Fibroblast of lung (primary cell): ENCODE results near the gene RYR2. TPM values are rescaled to one million over a fixed set of nuclear protein-coding genes. Genes with fewer than 3 reads are reported as not detected.

Experiments
- DNase-seq, 2 donors: peaks; one replicate each; pipeline versions ENCODE4 v3.0.0 to v3.0.0-alpha.2; 2010; ENCODE audit warnings: low read depth in 2 of 2
- H2AFZ ChIP-seq: 2 replicates; pipeline ENCODE4 v1.5.1; 2012; ENCODE audit warnings: low read length, control low read depth, inconsistent platforms
- H3K27ac ChIP-seq: 2 replicates; pipeline ENCODE4 v1.5.1; 2011; ENCODE audit warnings: low read length, control low read depth; ENCODE audit not compliant: insufficient read depth
- H3K27me3 ChIP-seq: 2 replicates; pipeline ENCODE4 v1.5.1; 2011; ENCODE audit warnings: mild to moderate bottlenecking, low read length; ENCODE audit not compliant: control insufficient read depth, insufficient read depth
- H3K36me3 ChIP-seq: 2 replicates; pipeline ENCODE4 v1.5.1; 2011; ENCODE audit warnings: low read length; ENCODE audit not compliant: control insufficient read depth, insufficient read depth
- H3K4me1 ChIP-seq: 2 replicates; pipeline ENCODE4 v1.5.1; 2011; ENCODE audit warnings: low read length; ENCODE audit not compliant: control insufficient read depth, insufficient read depth; ENCODE audit errors: extremely low read depth
- H3K4me2 ChIP-seq: 2 replicates; pipeline ENCODE4 v1.5.1; 2011; ENCODE audit warnings: low read length, control low read depth; ENCODE audit not compliant: insufficient read depth; ENCODE audit errors: extremely low read depth
- H3K4me3 ChIP-seq, 4 experiments: fragments of 200-600 bp in 1 of 4; sonication (generic) in 1 of 4; replicated peaks in 1 of 4; 2 replicates each; pipeline ENCODE4 v1.5.1; 2011 to 2016; ENCODE audit warnings: low read length in 4 of 4, low read depth in 3 of 4, mild to moderate bottlenecking in 3 of 4, control low read depth in 2 of 4, inconsistent platforms in 1 of 4, mixed read lengths in 1 of 4; ENCODE audit not compliant: insufficient read depth in 1 of 4; ENCODE audit errors: control extremely low read depth in 1 of 4
- H3K79me2 ChIP-seq: 2 replicates; pipeline ENCODE4 v1.5.1; 2012; ENCODE audit warnings: mild to moderate bottlenecking, low read length, inconsistent platforms; ENCODE audit not compliant: control insufficient read depth, insufficient read depth
- H3K9ac ChIP-seq: 2 replicates; pipeline ENCODE4 v1.5.1; 2011; ENCODE audit warnings: mild to moderate bottlenecking, low read length, control low read depth; ENCODE audit not compliant: insufficient read depth
- H3K9me3 ChIP-seq: 2 replicates; pipeline ENCODE4 v1.5.1; 2012; ENCODE audit warnings: low read depth, low read length; ENCODE audit not compliant: control insufficient read depth, insufficient read depth
- H4K20me1 ChIP-seq: 2 replicates; pipeline ENCODE4 v1.5.1; 2011; ENCODE audit warnings: low read length; ENCODE audit not compliant: control insufficient read depth, insufficient read depth; ENCODE audit errors: extremely low read depth
- EZH2 ChIP-seq: IDR thresholded peaks from 2 replicates; pipeline ENCODE4 v1.5.1; 2012; ENCODE audit warnings: low read length, control low read depth, mild to moderate bottlenecking; ENCODE audit errors: missing control alignments
- polyA plus RNA-seq, 2 donors: library from polyadenylated mRNA; depleted of rRNA in 1 of 2; stranded (reverse) in 1 of 2; unstranded in 1 of 2; fragments of >200 nt; gene quantifications; 2 replicates each; pipeline ENCODE4 v1.2.1, GENCODE V29; 2011 to 2012; ENCODE audit warnings: missing spikeins in 1 of 2
- total RNA-seq: library from RNA; depleted of rRNA; stranded (reverse); fragments of >200 nt; gene quantifications from 2 replicates; pipeline ENCODE4 v1.2.1, GENCODE V29; 2014
- TF ChIP-seq, protein P1 (sequence below), 2 donors: IDR thresholded peaks in 1 of 2; conservative IDR thresholded peaks in 1 of 2; 1 replicate in 1 of 2; 2 replicates in 1 of 2; pipeline ENCODE4 v1.5.1; 2011 to 2012; ENCODE audit warnings: low read length in 2 of 2, control low read depth in 1 of 2, inconsistent platforms in 1 of 2, low read depth in 1 of 2, mild to moderate bottlenecking in 1 of 2

RYR2 gene
- total and polyA plus RNA-seq, 2 donors (not counting 1 experiment from before 2014, with no cell fraction given) = 0.06 to 0.17 TPM

DNA sequence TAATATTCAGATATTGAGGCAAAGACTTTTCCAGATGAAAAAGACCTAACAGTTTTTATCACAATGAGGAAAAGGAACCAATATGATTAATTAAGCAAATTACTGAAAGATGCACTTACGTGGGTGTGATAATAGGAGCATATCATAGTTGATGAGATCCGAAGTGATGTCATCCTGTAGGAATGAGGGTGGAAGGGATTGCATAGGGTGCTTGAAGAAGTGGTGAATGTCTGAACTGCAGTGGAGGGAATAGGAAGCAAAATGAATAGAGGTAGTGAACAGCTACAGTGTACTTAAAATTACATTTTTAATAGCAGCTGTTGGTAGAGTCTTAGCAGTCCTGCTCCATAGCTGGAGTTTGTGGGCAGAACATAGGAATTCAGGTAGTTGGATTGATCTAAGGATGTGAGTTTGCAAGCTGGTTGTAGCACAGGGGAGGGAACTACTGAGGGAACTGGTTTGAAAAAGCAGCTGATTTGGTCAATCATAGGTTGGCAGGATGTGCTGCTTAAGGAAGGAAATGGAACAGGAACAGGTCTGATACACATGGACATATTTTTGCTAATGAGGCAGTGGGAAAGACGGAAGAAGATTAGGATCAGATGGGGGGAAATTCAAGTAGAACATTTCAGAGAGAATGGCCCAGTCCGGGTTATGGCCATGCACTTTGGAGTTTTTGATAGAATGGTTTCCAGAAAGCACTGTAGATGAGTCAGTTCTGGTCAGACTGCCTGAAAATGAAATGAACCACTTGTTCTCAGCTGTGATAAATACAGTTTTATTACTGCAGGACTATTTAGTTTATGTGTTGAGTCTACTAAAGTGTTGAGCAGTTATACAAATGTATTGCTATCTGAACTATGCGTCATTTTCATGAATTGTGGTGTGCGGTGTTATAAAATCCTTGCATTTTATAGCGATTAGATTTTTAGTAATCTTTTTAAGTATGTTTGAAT lies 155.8 kb downstream of the RYR2 start:
- no peak overlapping the region for H3K27ac ChIP-seq
- no peak overlapping the region for H3K4me2 ChIP-seq
- H3K9me3 ChIP-seq = no peaks in the 10 kb centered on the region
- DNase-seq = peak in 1 of 2 donors; percentile 55
- H3K79me2 ChIP-seq = no peaks in the 10 kb centered on the region
- H3K9ac ChIP-seq = no peak overlapping the region
- H3K4me3 ChIP-seq = no peak overlapping the region
- no peaks in the 10 kb centered on the region for H3K36me3 ChIP-seq
- no peaks in the 10 kb centered on the region for H3K27me3 ChIP-seq
- TF ChIP-seq EZH2 = no peak
- TF ChIP-seq, protein P1, sequence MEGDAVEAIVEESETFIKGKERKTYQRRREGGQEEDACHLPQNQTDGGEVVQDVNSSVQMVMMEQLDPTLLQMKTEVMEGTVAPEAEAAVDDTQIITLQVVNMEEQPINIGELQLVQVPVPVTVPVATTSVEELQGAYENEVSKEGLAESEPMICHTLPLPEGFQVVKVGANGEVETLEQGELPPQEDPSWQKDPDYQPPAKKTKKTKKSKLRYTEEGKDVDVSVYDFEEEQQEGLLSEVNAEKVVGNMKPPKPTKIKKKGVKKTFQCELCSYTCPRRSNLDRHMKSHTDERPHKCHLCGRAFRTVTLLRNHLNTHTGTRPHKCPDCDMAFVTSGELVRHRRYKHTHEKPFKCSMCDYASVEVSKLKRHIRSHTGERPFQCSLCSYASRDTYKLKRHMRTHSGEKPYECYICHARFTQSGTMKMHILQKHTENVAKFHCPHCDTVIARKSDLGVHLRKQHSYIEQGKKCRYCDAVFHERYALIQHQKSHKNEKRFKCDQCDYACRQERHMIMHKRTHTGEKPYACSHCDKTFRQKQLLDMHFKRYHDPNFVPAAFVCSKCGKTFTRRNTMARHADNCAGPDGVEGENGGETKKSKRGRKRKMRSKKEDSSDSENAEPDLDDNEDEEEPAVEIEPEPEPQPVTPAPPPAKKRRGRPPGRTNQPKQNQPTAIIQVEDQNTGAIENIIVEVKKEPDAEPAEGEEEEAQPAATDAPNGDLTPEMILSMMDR (conservative IDR thresholded peaks at IDR 0.05 in 1 of 2, IDR thresholded peaks at IDR 0.05 in 1 of 2; ENCODE audit: low read depth in 1 of 2, low read length in 2 of 2) = no peak
- no peak overlapping the region for H2AFZ ChIP-seq
- H4K20me1 ChIP-seq = no peaks in the 10 kb centered on the region
- no peaks in the 10 kb centered on the region for H3K4me1 ChIP-seq

DNA sequence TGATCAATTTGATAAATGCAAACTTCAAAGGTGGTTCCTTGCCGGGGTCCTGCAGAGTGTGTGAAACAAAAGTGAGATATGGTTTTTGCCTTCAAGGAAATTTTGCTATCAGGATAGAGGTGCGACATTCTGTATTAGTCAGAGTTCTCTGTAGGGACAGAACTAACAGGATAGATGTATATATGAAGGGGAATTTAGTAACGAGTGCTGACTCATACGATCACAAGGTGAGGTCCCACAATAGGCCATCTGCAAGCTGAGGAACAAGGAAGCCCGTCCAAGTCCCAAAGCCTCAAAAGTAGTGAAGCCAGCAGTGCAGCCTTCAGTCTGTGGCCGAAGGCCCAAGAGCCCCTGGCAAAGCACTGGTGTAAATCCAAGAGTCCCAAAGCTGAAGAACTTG lies 157.0 kb downstream of the RYR2 start:
- TF ChIP-seq EZH2 = no peak

DNA sequence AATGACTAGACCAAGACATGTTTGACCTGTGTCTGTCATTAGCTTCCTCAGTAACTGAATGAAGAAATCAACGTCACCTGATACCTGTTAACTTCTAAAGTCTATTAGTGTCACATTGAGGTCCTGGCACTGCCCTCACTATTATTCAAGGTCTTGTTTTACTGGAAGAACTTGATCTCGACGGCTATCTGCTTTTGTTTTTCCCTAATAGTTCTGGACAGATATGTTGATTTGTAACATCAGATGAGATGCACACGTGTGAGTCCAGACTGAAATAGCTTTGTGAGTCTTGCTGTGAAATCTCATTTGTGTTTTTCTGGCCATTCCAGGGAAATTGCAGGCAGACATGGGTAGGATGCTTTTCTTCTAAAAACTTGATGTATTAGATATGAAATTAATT lies 159.2 kb downstream of the RYR2 start:
- H2AFZ ChIP-seq = no peak overlapping the region
- H3K4me1 ChIP-seq = no peaks in the 10 kb centered on the region
- TF ChIP-seq EZH2 = no peak
- TF ChIP-seq, protein P1 (conservative IDR thresholded peaks at IDR 0.05 in 1 of 2, IDR thresholded peaks at IDR 0.05 in 1 of 2; ENCODE audit: low read depth in 1 of 2, low read length in 2 of 2) = no peak
- H3K4me3 ChIP-seq = no peak overlapping the region
- no peak overlapping the region for H3K4me2 ChIP-seq
- H3K9ac ChIP-seq = no peak overlapping the region
- DNase-seq = no peak
- H3K27me3 ChIP-seq = no peaks in the 10 kb centered on the region
- no peaks in the 10 kb centered on the region for H3K79me2 ChIP-seq
- no peaks in the 10 kb centered on the region for H3K36me3 ChIP-seq
- H4K20me1 ChIP-seq = no peaks in the 10 kb centered on the region
- no peaks in the 10 kb centered on the region for H3K9me3 ChIP-seq
- no peak overlapping the region for H3K27ac ChIP-seq

More for the DNA sequence above, 157.0 kb downstream of the RYR2 start:
- Histone ChIP-seq H3K36me3 (no peaks in the 10 kb centered on the region), H3K4me3 (no peak overlapping the region), H4K20me1 (no peaks in the 10 kb centered on the region), H3K27me3 (no peaks in the 10 kb centered on the region), H3K4me1 (no peaks in the 10 kb centered on the region), H3K27ac (no peak overlapping the region), H3K79me2 (no peaks in the 10 kb centered on the region), H3K9me3 (no peaks in the 10 kb centered on the region), H2AFZ (no peak overlapping the region), H3K4me2 (no peak overlapping the region), H3K9ac (no peak overlapping the region)
- peak in 1 of 2 donors; percentile 4 for DNase-seq
